ENCODE data around the gene RNF212. TPM values are rescaled to one million over a fixed set of nuclear protein-coding genes. Genes with fewer than 3 reads are reported as not detected.

The RNF212 gene
- total and polyA plus RNA-seq, 2 of the 13 experiments (the other 11 are each of a cell fraction or from before 2014, with no cell fraction given), result not detected

DNA sequence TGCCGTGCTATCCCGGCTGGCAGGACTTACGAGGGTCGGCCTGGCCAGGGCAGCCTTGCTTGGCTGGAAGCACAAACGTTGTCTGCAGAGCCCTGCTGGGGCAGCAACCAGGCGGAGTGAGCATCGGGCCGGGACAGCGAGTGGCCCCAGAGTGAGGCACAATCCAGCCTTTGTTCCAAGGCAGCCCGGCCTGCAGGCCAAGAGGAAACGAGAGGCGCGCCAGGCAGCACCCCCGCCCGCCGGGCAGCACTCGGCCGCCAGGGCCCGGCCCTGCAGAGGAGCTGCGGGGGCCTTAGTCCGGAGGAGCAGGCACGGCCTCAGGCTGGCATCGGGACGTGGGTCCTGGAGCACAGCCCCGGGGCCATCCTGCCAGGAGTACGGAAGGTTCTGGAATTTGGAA lies 77.9 kb downstream of the RNF212 start (continued):
- TF ChIP-seq ZBTB7B (CRISPR knock-in tag; IDR thresholded peaks at IDR 0.05) (no peak), ZNF10 (CRISPR knock-in tag; IDR thresholded peaks at IDR 0.05; ENCODE audit: borderline replicate concordance, low read depth) (no peak), ATF1 (CRISPR knock-in tag; IDR thresholded peaks at IDR 0.05) (no peak), SUZ12 (IDR thresholded peaks at IDR 0.05; ENCODE audit: low read depth, low read length) (no peak), ZC3H13 (CRISPR knock-in tag; IDR thresholded peaks at IDR 0.05) (no peak), ZFAT (CRISPR knock-in tag; conservative IDR thresholded peaks at IDR 0.05) (no peak), SMARCE1 (IDR thresholded peaks at IDR 0.05; ENCODE audit: borderline replicate concordance) (no peak), TMF1 (CRISPR knock-in tag; IDR thresholded peaks at IDR 0.05; ENCODE audit: low read depth) (no peak), KMT2A (CRISPR knock-in tag; IDR thresholded peaks at IDR 0.05) (no peak), CHCHD3 (CRISPR knock-in tag; IDR thresholded peaks at IDR 0.05) (no peak), TCF7L2 (IDR thresholded peaks at IDR 0.05; ENCODE audit: low read depth, low read length) (no peak), ZNF850 (CRISPR knock-in tag; conservative IDR thresholded peaks at IDR 0.05) (no peak), MIER3 (CRISPR knock-in tag; IDR thresholded peaks at IDR 0.05; ENCODE audit: borderline replicate concordance) (no peak), ZNF607 (CRISPR knock-in tag; IDR thresholded peaks at IDR 0.05; ENCODE audit: borderline replicate concordance) (no peak), FOXM1 (CRISPR knock-in tag; IDR thresholded peaks at IDR 0.05) (no peak), ZMYM2 (CRISPR knock-in tag; IDR thresholded peaks at IDR 0.05) (no peak), HOXA3 (CRISPR knock-in tag; IDR thresholded peaks at IDR 0.05) (0 out of 2 replicates have a peak, but pooled peaks have one; percentile 23), ZNF543 (CRISPR knock-in tag; IDR thresholded peaks at IDR 0.05) (peak; percentile 98), HNRNPH1 (optimal IDR thresholded peaks at IDR 0.05; ENCODE audit: low read depth, low read length) (no peak), SAP130 (CRISPR knock-in tag; IDR thresholded peaks at IDR 0.05; ENCODE audit: low read depth) (peak; percentile 45), ATF7-NPFF (CRISPR knock-in tag; IDR thresholded peaks at IDR 0.05; ENCODE audit: low read depth) (0 out of 2 replicates have a peak, but pooled peaks have one; percentile 26), ZSCAN21 (CRISPR knock-in tag; IDR thresholded peaks at IDR 0.05; ENCODE audit: borderline replicate concordance) (no peak), ZMAT3 (CRISPR knock-in tag; conservative IDR thresholded peaks at IDR 0.05) (no peak)
- TF ChIP-seq, protein P1, sequence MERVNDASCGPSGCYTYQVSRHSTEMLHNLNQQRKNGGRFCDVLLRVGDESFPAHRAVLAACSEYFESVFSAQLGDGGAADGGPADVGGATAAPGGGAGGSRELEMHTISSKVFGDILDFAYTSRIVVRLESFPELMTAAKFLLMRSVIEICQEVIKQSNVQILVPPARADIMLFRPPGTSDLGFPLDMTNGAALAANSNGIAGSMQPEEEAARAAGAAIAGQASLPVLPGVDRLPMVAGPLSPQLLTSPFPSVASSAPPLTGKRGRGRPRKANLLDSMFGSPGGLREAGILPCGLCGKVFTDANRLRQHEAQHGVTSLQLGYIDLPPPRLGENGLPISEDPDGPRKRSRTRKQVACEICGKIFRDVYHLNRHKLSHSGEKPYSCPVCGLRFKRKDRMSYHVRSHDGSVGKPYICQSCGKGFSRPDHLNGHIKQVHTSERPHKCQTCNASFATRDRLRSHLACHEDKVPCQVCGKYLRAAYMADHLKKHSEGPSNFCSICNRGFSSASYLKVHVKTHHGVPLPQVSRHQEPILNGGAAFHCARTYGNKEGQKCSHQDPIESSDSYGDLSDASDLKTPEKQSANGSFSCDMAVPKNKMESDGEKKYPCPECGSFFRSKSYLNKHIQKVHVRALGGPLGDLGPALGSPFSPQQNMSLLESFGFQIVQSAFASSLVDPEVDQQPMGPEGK (CRISPR knock-in tag; IDR thresholded peaks at IDR 0.05), result peak; percentile 73
- TF ChIP-seq, protein P2, sequence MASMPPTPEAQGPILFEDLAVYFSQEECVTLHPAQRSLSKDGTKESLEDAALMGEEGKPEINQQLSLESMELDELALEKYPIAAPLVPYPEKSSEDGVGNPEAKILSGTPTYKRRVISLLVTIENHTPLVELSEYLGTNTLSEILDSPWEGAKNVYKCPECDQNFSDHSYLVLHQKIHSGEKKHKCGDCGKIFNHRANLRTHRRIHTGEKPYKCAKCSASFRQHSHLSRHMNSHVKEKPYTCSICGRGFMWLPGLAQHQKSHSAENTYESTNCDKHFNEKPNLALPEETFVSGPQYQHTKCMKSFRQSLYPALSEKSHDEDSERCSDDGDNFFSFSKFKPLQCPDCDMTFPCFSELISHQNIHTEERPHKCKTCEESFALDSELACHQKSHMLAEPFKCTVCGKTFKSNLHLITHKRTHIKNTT (CRISPR knock-in tag; IDR thresholded peaks at IDR 0.05), result no peak
- TF ChIP-seq, protein P3, sequence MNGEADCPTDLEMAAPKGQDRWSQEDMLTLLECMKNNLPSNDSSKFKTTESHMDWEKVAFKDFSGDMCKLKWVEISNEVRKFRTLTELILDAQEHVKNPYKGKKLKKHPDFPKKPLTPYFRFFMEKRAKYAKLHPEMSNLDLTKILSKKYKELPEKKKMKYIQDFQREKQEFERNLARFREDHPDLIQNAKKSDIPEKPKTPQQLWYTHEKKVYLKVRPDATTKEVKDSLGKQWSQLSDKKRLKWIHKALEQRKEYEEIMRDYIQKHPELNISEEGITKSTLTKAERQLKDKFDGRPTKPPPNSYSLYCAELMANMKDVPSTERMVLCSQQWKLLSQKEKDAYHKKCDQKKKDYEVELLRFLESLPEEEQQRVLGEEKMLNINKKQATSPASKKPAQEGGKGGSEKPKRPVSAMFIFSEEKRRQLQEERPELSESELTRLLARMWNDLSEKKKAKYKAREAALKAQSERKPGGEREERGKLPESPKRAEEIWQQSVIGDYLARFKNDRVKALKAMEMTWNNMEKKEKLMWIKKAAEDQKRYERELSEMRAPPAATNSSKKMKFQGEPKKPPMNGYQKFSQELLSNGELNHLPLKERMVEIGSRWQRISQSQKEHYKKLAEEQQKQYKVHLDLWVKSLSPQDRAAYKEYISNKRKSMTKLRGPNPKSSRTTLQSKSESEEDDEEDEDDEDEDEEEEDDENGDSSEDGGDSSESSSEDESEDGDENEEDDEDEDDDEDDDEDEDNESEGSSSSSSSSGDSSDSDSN (CRISPR knock-in tag; IDR thresholded peaks at IDR 0.05), result peak; percentile 90

All from HepG2 (cell line).